BE2C (cell line): Measurements from ENCODE around the gene MAPKAPK2.

ENCODE experiments used
- DNase-seq: peaks from one replicate; pipeline ENCODE4 v3.0.0-alpha.2; 2020
- H3K27me3 ChIP-seq: fragments of 250-450 bp; sonication (Bioruptor Pico); 2 replicates; pipeline ENCODE4 v1.5.1; 2020; ENCODE audit warnings: mild to moderate bottlenecking
- H3K36me3 ChIP-seq: fragments of 250-450 bp; sonication (Bioruptor Pico); 2 replicates; pipeline ENCODE4 v1.5.1; 2020; ENCODE audit warnings: mild to moderate bottlenecking
- H3K4me1 ChIP-seq: fragments of 250-450 bp; sonication (Bioruptor Pico); 2 replicates; pipeline ENCODE4 v1.5.1; 2020
- H3K4me3 ChIP-seq: 2 replicates; pipeline ENCODE4 v1.5.1; 2011; ENCODE audit warnings: low read depth, low read length
- H3K9me3 ChIP-seq: fragments of 250-450 bp; sonication (Bioruptor Pico); 2 replicates; pipeline ENCODE4 v1.5.1; 2020
- TF ChIP-seq, protein P1 (sequence below): IDR thresholded peaks from 2 replicates; pipeline ENCODE4 v1.5.1; 2012; ENCODE audit warnings: mild to moderate bottlenecking, low read depth, low read length

MAPKAPK2 gene

GRCh38 chr1:206698011-206698410 lies 13.3 kb downstream of the MAPKAPK2 start:
- Histone ChIP-seq H3K4me3 (no peak overlapping the region), H3K9me3 (no peaks in the 10 kb centered on the region; the same call in 1 of the 2 replicates), H3K27me3 (no peaks in the 10 kb centered on the region), H3K4me1 (no peaks in the 10 kb centered on the region), H3K36me3 (no peaks in the 10 kb centered on the region)
- DNase-seq = no peak
- TF ChIP-seq, protein P1, sequence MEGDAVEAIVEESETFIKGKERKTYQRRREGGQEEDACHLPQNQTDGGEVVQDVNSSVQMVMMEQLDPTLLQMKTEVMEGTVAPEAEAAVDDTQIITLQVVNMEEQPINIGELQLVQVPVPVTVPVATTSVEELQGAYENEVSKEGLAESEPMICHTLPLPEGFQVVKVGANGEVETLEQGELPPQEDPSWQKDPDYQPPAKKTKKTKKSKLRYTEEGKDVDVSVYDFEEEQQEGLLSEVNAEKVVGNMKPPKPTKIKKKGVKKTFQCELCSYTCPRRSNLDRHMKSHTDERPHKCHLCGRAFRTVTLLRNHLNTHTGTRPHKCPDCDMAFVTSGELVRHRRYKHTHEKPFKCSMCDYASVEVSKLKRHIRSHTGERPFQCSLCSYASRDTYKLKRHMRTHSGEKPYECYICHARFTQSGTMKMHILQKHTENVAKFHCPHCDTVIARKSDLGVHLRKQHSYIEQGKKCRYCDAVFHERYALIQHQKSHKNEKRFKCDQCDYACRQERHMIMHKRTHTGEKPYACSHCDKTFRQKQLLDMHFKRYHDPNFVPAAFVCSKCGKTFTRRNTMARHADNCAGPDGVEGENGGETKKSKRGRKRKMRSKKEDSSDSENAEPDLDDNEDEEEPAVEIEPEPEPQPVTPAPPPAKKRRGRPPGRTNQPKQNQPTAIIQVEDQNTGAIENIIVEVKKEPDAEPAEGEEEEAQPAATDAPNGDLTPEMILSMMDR = no peak

- TF ChIP-seq, protein P1 = no peak
- peaks cover 3% of the 10 kb centered on the region for H3K4me1 ChIP-seq
- no peaks in the 10 kb centered on the region for H3K36me3 ChIP-seq
- H3K4me3 ChIP-seq = no peak overlapping the region
- no peak for DNase-seq
- no peaks in the 10 kb centered on the region; the same call in 1 of the 2 replicates for H3K9me3 ChIP-seq
- H3K27me3 ChIP-seq = no peaks in the 10 kb centered on the region
Measured at GRCh38 chr1:206699000-206699586, 14.4 kb downstream of the MAPKAPK2 start.

DNA sequence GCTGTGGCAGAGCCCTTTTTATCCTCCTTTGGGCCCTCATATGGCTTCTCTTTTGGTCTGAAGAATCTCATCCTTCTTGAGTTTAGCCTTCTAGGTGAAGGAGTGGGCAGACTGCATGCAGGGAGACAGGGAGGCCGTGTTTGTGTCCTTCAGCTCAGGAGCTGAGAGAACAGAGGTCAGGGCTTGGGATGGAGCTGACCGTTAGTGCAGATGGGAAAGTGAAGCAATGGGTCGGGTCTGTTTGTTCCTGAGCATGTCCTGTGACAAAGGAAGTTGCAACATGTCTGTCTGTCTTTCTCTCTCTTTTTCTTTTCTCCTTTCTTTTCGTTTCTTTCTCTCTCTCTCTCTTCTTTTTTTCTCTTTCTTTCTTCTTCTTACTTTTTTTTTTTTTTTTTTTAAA lies 14.9 kb downstream of the MAPKAPK2 start:
- TF ChIP-seq, protein P1 = no peak

DNA sequence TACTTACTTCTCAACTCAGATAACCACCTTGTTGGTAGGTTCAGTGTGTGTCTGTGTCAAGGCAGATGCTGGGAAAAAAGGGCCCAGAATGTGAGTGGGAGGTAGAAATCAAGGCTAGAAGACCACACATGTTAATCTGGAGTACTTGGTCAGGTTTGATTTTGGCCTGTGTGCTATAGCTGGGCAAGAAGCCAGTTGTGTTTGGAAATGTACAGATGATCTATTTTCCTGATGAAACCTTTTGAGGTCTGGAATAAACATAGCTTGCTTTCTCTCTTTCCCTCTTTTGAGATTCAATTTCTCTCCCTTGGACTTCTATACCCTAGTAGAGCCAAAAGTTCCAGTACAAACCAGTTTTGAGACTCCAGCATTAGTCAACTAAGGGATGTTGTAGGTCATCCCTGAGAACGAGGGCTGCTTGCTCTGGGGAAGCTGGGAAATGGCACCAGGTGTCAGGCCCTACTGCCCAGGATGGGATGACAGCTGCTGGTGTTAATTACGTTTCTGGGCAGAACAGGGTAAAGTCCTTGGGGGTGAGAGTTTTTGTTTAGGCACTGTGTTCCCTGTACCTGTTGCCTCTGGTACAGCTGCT lies 15.8 kb downstream of the MAPKAPK2 start:
- TF ChIP-seq, protein P1 = no peak
- no peaks in the 10 kb centered on the region for H3K27me3 ChIP-seq
- no peak for DNase-seq
- no peak overlapping the region for H3K4me3 ChIP-seq
- no peaks in the 10 kb centered on the region; the same call in 1 of the 2 replicates for H3K9me3 ChIP-seq
- H3K4me1 ChIP-seq = peaks cover 13% of the 10 kb centered on the region
- no peaks in the 10 kb centered on the region for H3K36me3 ChIP-seq

More for the DNA sequence above, 14.9 kb downstream of the MAPKAPK2 start:
- H3K4me1 ChIP-seq = peaks cover 8% of the 10 kb centered on the region
- no peaks in the 10 kb centered on the region for H3K27me3 ChIP-seq
- H3K9me3 ChIP-seq = no peaks in the 10 kb centered on the region; the same call in 1 of the 2 replicates
- H3K36me3 ChIP-seq = no peaks in the 10 kb centered on the region
- H3K4me3 ChIP-seq = no peak overlapping the region
- no peak for DNase-seq

DNA sequence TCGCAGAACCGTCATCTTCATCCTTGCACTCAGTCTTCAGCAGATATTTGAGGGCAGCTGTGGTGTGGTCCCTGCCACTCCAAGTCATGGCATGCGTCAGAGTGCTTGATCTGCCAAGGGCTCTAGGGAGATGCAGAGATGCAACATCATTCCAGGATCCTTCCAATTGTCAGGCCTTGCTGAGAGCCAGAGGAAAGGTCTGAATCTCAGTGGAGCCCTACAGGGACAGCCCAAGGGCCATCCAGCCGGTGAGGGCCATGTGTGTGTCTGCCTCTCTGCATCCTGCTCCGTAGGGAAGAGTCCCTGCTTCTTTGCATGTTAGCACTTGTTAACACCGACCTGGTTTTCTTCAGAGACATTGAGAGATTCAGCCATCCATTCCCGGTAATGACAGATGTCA lies 17.6 kb downstream of the MAPKAPK2 start:
- no peak overlapping the region for H3K4me3 ChIP-seq
- TF ChIP-seq, protein P1 = no peak
- H3K9me3 ChIP-seq = no peaks in the 10 kb centered on the region; the same call in 1 of the 2 replicates
- DNase-seq = no peak
- no peaks in the 10 kb centered on the region for H3K27me3 ChIP-seq
- H3K36me3 ChIP-seq = no peaks in the 10 kb centered on the region
- H3K4me1 ChIP-seq = peaks cover 30% of the 10 kb centered on the region

GRCh38 chr1:206702803-206703202 lies 18.1 kb downstream of the MAPKAPK2 start:
- Histone ChIP-seq H3K36me3 (no peaks in the 10 kb centered on the region), H3K27me3 (no peaks in the 10 kb centered on the region), H3K4me1 (peaks cover 35% of the 10 kb centered on the region), H3K4me3 (no peak overlapping the region), H3K9me3 (no peaks in the 10 kb centered on the region; the same call in 1 of the 2 replicates)
- TF ChIP-seq, protein P1 = no peak
- no peak for DNase-seq
